Fibroblast of lung (primary cell): ENCODE results near the gene RPL6. TPM values are rescaled to one million over a fixed set of nuclear protein-coding genes. Genes with fewer than 3 reads are reported as not detected.
"Not testable (repeated sequence)": the region's sequence is repeated elsewhere in the genome, so short reads cannot be mapped to it uniquely, and the experiment has no call there.

Experiments used
- DNase-seq, 2 donors: peaks; one replicate each; pipeline versions ENCODE4 v3.0.0 to v3.0.0-alpha.2; 2010; ENCODE audit warnings: low read depth in 2 of 2
- H2AFZ ChIP-seq: 2 replicates; pipeline ENCODE4 v1.5.1; 2012; ENCODE audit warnings: low read length, control low read depth, inconsistent platforms
- H3K27ac ChIP-seq: 2 replicates; pipeline ENCODE4 v1.5.1; 2011; ENCODE audit warnings: low read length, control low read depth; ENCODE audit not compliant: insufficient read depth
- H3K27me3 ChIP-seq: 2 replicates; pipeline ENCODE4 v1.5.1; 2011; ENCODE audit warnings: mild to moderate bottlenecking, low read length; ENCODE audit not compliant: control insufficient read depth, insufficient read depth
- H3K36me3 ChIP-seq: 2 replicates; pipeline ENCODE4 v1.5.1; 2011; ENCODE audit warnings: low read length; ENCODE audit not compliant: control insufficient read depth, insufficient read depth
- H3K4me1 ChIP-seq: 2 replicates; pipeline ENCODE4 v1.5.1; 2011; ENCODE audit warnings: low read length; ENCODE audit not compliant: control insufficient read depth, insufficient read depth; ENCODE audit errors: extremely low read depth
- H3K4me2 ChIP-seq: 2 replicates; pipeline ENCODE4 v1.5.1; 2011; ENCODE audit warnings: low read length, control low read depth; ENCODE audit not compliant: insufficient read depth; ENCODE audit errors: extremely low read depth
- H3K4me3 ChIP-seq, 4 experiments: fragments of 200-600 bp in 1 of 4; sonication (generic) in 1 of 4; replicated peaks in 1 of 4; 2 replicates each; pipeline ENCODE4 v1.5.1; 2011 to 2016; ENCODE audit warnings: low read length in 4 of 4, low read depth in 3 of 4, mild to moderate bottlenecking in 3 of 4, control low read depth in 2 of 4, inconsistent platforms in 1 of 4, mixed read lengths in 1 of 4; ENCODE audit not compliant: insufficient read depth in 1 of 4; ENCODE audit errors: control extremely low read depth in 1 of 4
- H3K79me2 ChIP-seq: 2 replicates; pipeline ENCODE4 v1.5.1; 2012; ENCODE audit warnings: mild to moderate bottlenecking, low read length, inconsistent platforms; ENCODE audit not compliant: control insufficient read depth, insufficient read depth
- H3K9ac ChIP-seq: 2 replicates; pipeline ENCODE4 v1.5.1; 2011; ENCODE audit warnings: mild to moderate bottlenecking, low read length, control low read depth; ENCODE audit not compliant: insufficient read depth
- H3K9me3 ChIP-seq: 2 replicates; pipeline ENCODE4 v1.5.1; 2012; ENCODE audit warnings: low read depth, low read length; ENCODE audit not compliant: control insufficient read depth, insufficient read depth
- H4K20me1 ChIP-seq: 2 replicates; pipeline ENCODE4 v1.5.1; 2011; ENCODE audit warnings: low read length; ENCODE audit not compliant: control insufficient read depth, insufficient read depth; ENCODE audit errors: extremely low read depth
- CTCF ChIP-seq, 2 donors: IDR thresholded peaks in 1 of 2; conservative IDR thresholded peaks in 1 of 2; 1 replicate in 1 of 2; 2 replicates in 1 of 2; pipeline ENCODE4 v1.5.1; 2011 to 2012; ENCODE audit warnings: low read length in 2 of 2, control low read depth in 1 of 2, inconsistent platforms in 1 of 2, low read depth in 1 of 2, mild to moderate bottlenecking in 1 of 2
- EZH2 ChIP-seq: IDR thresholded peaks from 2 replicates; pipeline ENCODE4 v1.5.1; 2012; ENCODE audit warnings: low read length, control low read depth, mild to moderate bottlenecking; ENCODE audit errors: missing control alignments
- polyA plus RNA-seq, 2 donors: library from polyadenylated mRNA; depleted of rRNA in 1 of 2; stranded (reverse) in 1 of 2; unstranded in 1 of 2; fragments of >200 nt; gene quantifications; 2 replicates each; pipeline ENCODE4 v1.2.1, GENCODE V29; 2011 to 2012; ENCODE audit warnings: missing spikeins in 1 of 2
- total RNA-seq: library from RNA; depleted of rRNA; stranded (reverse); fragments of >200 nt; gene quantifications from 2 replicates; pipeline ENCODE4 v1.2.1, GENCODE V29; 2014

Gene RPL6
- total and polyA plus RNA-seq, 2 donors (not counting 1 experiment from before 2014, with no cell fraction given), result 679 to 2,040 TPM

- DNase-seq, result no peak
- Histone ChIP-seq H3K27ac (no peak overlapping the region), H4K20me1 (no peaks in the 10 kb centered on the region), H3K4me1 (no peaks in the 10 kb centered on the region), H3K9ac (no peak overlapping the region), H3K4me3 (no peak overlapping the region), H3K9me3 (no peaks in the 10 kb centered on the region), H3K4me2 (no peak overlapping the region), H3K79me2 (no peaks in the 10 kb centered on the region), H3K27me3 (no peaks in the 10 kb centered on the region), H2AFZ (no peak overlapping the region), H3K36me3 (no peaks in the 10 kb centered on the region)
- TF ChIP-seq EZH2 (no peak), CTCF (conservative IDR thresholded peaks at IDR 0.05 in 1 of 2, IDR thresholded peaks at IDR 0.05 in 1 of 2; ENCODE audit: low read depth in 1 of 2, low read length in 2 of 2) (no peak)
Observed at GRCh38 chr12:112393328-112393727, 16.1 kb downstream of the RPL6 start.

- not testable (repeated sequence) for H3K9ac ChIP-seq, H4K20me1 ChIP-seq, H3K27ac ChIP-seq, H2AFZ ChIP-seq, H3K9me3 ChIP-seq, H3K4me3 ChIP-seq, DNase-seq, H3K4me2 ChIP-seq, H3K36me3 ChIP-seq, H3K4me1 ChIP-seq, H3K27me3 ChIP-seq, H3K79me2 ChIP-seq
Observed at GRCh38 chr12:112389922-112390654, 19.3 kb downstream of the RPL6 start.

GRCh38 chr12:112389228-112389627, 20.2 kb downstream of the RPL6 start:
- no peak for DNase-seq
- Histone ChIP-seq H2AFZ (no peak overlapping the region), H3K4me1 (no peaks in the 10 kb centered on the region), H3K4me3 (no peak overlapping the region), H3K27ac (no peak overlapping the region), H4K20me1 (no peaks in the 10 kb centered on the region), H3K9ac (no peak overlapping the region), H3K79me2 (no peaks in the 10 kb centered on the region), H3K27me3 (no peaks in the 10 kb centered on the region), H3K9me3 (no peaks in the 10 kb centered on the region), H3K36me3 (no peaks in the 10 kb centered on the region), H3K4me2 (no peak overlapping the region)
- TF ChIP-seq CTCF (conservative IDR thresholded peaks at IDR 0.05 in 1 of 2, IDR thresholded peaks at IDR 0.05 in 1 of 2; ENCODE audit: low read depth in 1 of 2, low read length in 2 of 2) (no peak), EZH2 (no peak)
